Gastrocnemius medialis (tissue), 4 donors: ENCODE measurements around the gene DEFB128. TPM values are rescaled to one million over a fixed set of nuclear protein-coding genes. Genes with fewer than 3 reads are reported as not detected.
"Not testable (repeated sequence)": the region's sequence is repeated elsewhere in the genome, so short reads cannot be mapped to it uniquely, and the experiment has no call there.

Experiments used
- ATAC-seq, 2 donors: fragments of 150-250 bp; one replicate each; pipeline ENCODE4 v1.9.1; 2016
- DNase-seq, 2 donors: peaks; one replicate each; pipeline ENCODE4 v3.0.0-alpha.2; 2019
- H3K27ac ChIP-seq, 4 donors: fragments of 200-600 bp; sonication (generic); 1 replicate in 1 of 4; 2 replicates in 3 of 4; pipeline ENCODE4 v1.5.1; 2016 to 2018; ENCODE audit warnings: mild to moderate bottlenecking in 2 of 4, moderate library complexity in 1 of 4
- H3K27me3 ChIP-seq, 3 donors: fragments of 200-600 bp; sonication (generic) in 2 of 3; 1 replicate in 1 of 3; 2 replicates in 2 of 3; pipeline versions ENCODE4 v1.5.1 to v1.6.0; 2016 to 2019; ENCODE audit warnings: mild to moderate bottlenecking in 1 of 3, moderate library complexity in 1 of 3
- H3K36me3 ChIP-seq, 2 donors: fragments of 200-600 bp; sonication (generic) in 1 of 2; one replicate each; pipeline ENCODE4 v1.5.1; 2017 to 2018
- H3K4me1 ChIP-seq, 2 donors: fragments of 200-600 bp; sonication (generic) in 1 of 2; one replicate each; pipeline ENCODE4 v1.5.1; 2016 to 2017; ENCODE audit warnings: mild to moderate bottlenecking in 2 of 2
- H3K4me3 ChIP-seq, 4 donors: fragments of 200-600 bp; sonication (generic) in 3 of 4; 1 replicate in 1 of 4; 2 replicates in 3 of 4; pipeline ENCODE4 v1.5.1; 2016 to 2019; ENCODE audit warnings: mild to moderate bottlenecking in 2 of 4
- H3K9me3 ChIP-seq, 3 donors: fragments of 200-600 bp; sonication (generic) in 2 of 3; 1 replicate in 1 of 3; 2 replicates in 2 of 3; pipeline ENCODE4 v1.5.1; 2016 to 2019
- CTCF ChIP-seq, 5 experiments: fragments of 450-650 bp in 3 of 5; fragments of 200-600 bp in 2 of 5; sonication (generic) in 2 of 5; IDR thresholded peaks in 4 of 5; conservative IDR thresholded peaks in 1 of 5; 1 replicate in 4 of 5; 2 replicates in 1 of 5; pipeline ENCODE4 v1.5.1; 2016 to 2019; ENCODE audit warnings: antibody characterized with exemption in 5 of 5, mild to moderate bottlenecking in 3 of 5, moderate library complexity in 3 of 5
- POLR2A ChIP-seq, 2 donors: fragments of 450-650 bp; IDR thresholded peaks; one replicate each; pipeline ENCODE4 v1.6.1; 2017; ENCODE audit warnings: antibody characterized with exemption in 2 of 2, mild to moderate bottlenecking in 2 of 2, moderate library complexity in 2 of 2
- in situ Hi-C, 4 donors: fragments of 200-750 bp; cut with MboI; loops; one replicate each; pipeline versions ENCODE4 v1.15.0 to v1.8.0; 2017; ENCODE audit warnings: low sequenced_read_pairs in 4 of 4
- intact Hi-C: fragments of 100-400 bp; cut with DNase I; formaldehyde crosslinking; loops from one replicate; pipeline ENCODE4 v1.15.1; 2023; ENCODE audit warnings: low total_unique reads
- total RNA-seq, 4 donors: library from RNA; depleted of rRNA; stranded (reverse); fragments of >200 nt; gene quantifications; one replicate each; pipeline versions ENCODE4 v1.1.0 to v1.2.3, GENCODE V29; 2016

The DEFB128 gene
- total RNA-seq, 4 donors from 2014 or later = not detected

- Histone ChIP-seq H3K27ac (no peak overlapping the region), H3K4me3 (no peak overlapping the region)
- in situ Hi-C loops = no loop called here
These were observed 26.3 kb upstream of the DEFB128 start for GRCh38 chr20:215796-216195.

GRCh38 chr20:214383-214782 is 24.9 kb upstream of the DEFB128 start:
- Histone ChIP-seq H3K9me3 (no peaks in the 10 kb centered on the region), H3K36me3 (no peaks in the 10 kb centered on the region), H3K27me3 (peaks cover 0 to 4% (median 0%) of the 10 kb centered on the region in 3 donors), H3K4me3 (no peak overlapping the region), H3K4me1 (no peaks in the 10 kb centered on the region), H3K27ac (no peak overlapping the region)
- in situ Hi-C loops (no loop called here), intact Hi-C loops (no loop called here)
- ATAC-seq (no peak), DNase-seq (no peak)
- TF ChIP-seq CTCF (IDR thresholded peaks at IDR 0.05 in 4 of 5, conservative IDR thresholded peaks at IDR 0.05 in 1 of 5) = no peak
- no peak for TF ChIP-seq POLR2A (IDR thresholded peaks at IDR 0.05)

More at GRCh38 chr20:215796-216195, 26.3 kb upstream of the DEFB128 start:
- ATAC-seq = no peak
- peaks cover 0 to 4% (median 0%) of the 10 kb centered on the region in 3 donors for H3K27me3 ChIP-seq
- no peaks in the 10 kb centered on the region for H3K4me1 ChIP-seq
- DNase-seq = no peak
- intact Hi-C loops = no loop called here
- no peak for TF ChIP-seq POLR2A (IDR thresholded peaks at IDR 0.05)
- no peak for TF ChIP-seq CTCF (IDR thresholded peaks at IDR 0.05 in 4 of 5, conservative IDR thresholded peaks at IDR 0.05 in 1 of 5)
- no peaks in the 10 kb centered on the region for H3K36me3 ChIP-seq
- H3K9me3 ChIP-seq = no peaks in the 10 kb centered on the region

GRCh38 chr20:210809-211502 is 21.4 kb upstream of the DEFB128 start:
- intact Hi-C loops = no loop called here
- no peaks in the 10 kb centered on the region for H3K9me3 ChIP-seq
- DNase-seq (no peak), ATAC-seq (no peak)
- H3K27me3 ChIP-seq = no peaks in the 10 kb centered on the region
- H3K4me3 ChIP-seq = no peak overlapping the region
- no peaks in the 10 kb centered on the region for H3K4me1 ChIP-seq
- H3K36me3 ChIP-seq = no peaks in the 10 kb centered on the region
- TF ChIP-seq CTCF (IDR thresholded peaks at IDR 0.05 in 4 of 5, conservative IDR thresholded peaks at IDR 0.05 in 1 of 5) = no peak
- no peak for TF ChIP-seq POLR2A (IDR thresholded peaks at IDR 0.05)
- in situ Hi-C loops = no loop called here
- no peak overlapping the region for H3K27ac ChIP-seq

GRCh38 chr20:208942-209566 is 19.5 kb upstream of the DEFB128 start:
- intact Hi-C loops = loop anchor here (5.0 kb wide), 1 partner anchor 118 kb away; the partner anchor contains the start of gene SOX12
- H3K4me1 ChIP-seq = no peaks in the 10 kb centered on the region
- in situ Hi-C loops = loop anchor here in 1 of 4 donors (10.0 kb wide), 2 partner anchors 56 to 126 kb away; no protein-coding TSS in a partner anchor
- DNase-seq = no peak
- H3K9me3 ChIP-seq = no peaks in the 10 kb centered on the region
- H3K27ac ChIP-seq = no peak overlapping the region
- peak in 2 of 5 experiments; percentile 22 to 35 for TF ChIP-seq CTCF (IDR thresholded peaks at IDR 0.05 in 4 of 5, conservative IDR thresholded peaks at IDR 0.05 in 1 of 5)
- no peak for TF ChIP-seq POLR2A (IDR thresholded peaks at IDR 0.05)
- H3K36me3 ChIP-seq = no peaks in the 10 kb centered on the region
- ATAC-seq = peak in 1 of 2 donors; percentile 66
- H3K27me3 ChIP-seq = no peaks in the 10 kb centered on the region
- no peak overlapping the region for H3K4me3 ChIP-seq

- DNase-seq, ATAC-seq, H3K9me3 ChIP-seq, H3K4me3 ChIP-seq, H3K27ac ChIP-seq, H3K36me3 ChIP-seq, H3K4me1 ChIP-seq, intact Hi-C loops, H3K27me3 ChIP-seq: not testable (repeated sequence)
- in situ Hi-C loops = loop anchor here in 1 of 4 donors (10.0 kb wide), 2 partner anchors 61 to 131 kb away; no protein-coding TSS in a partner anchor
These were observed 14.1 kb upstream of the DEFB128 start for GRCh38 chr20:203630-204029.
